H9 (cell line): ENCODE data around the gene ARHGEF10L. TPM values are rescaled to one million over a fixed set of nuclear protein-coding genes. Genes with fewer than 3 reads are reported as not detected.

ENCODE experiments used
- DNase-seq: peaks from one replicate; pipeline ENCODE4 v3.0.0-alpha.2; 2017
- H2AFZ ChIP-seq: one replicate; pipeline ENCODE4 v1.6.1; 2013; ENCODE audit warnings: mild to moderate bottlenecking, low read length, control low read depth, moderate library complexity
- H2AK5ac ChIP-seq: 2 replicates; pipeline ENCODE4 v1.6.1; 2013; ENCODE audit warnings: low read length, control low read depth, mixed read lengths; ENCODE audit not compliant: insufficient read length
- H2BK120ac ChIP-seq: one replicate; pipeline ENCODE4 v1.6.1; 2013; ENCODE audit warnings: low read depth, mild to moderate bottlenecking, low read length, control low read depth, inconsistent platforms; ENCODE audit not compliant: poor library complexity, severe bottlenecking
- H2BK12ac ChIP-seq: 2 replicates; pipeline ENCODE4 v1.6.1; 2013; ENCODE audit warnings: low read length, control low read depth, mixed read lengths, low read depth; ENCODE audit not compliant: insufficient read length
- H2BK15ac ChIP-seq: 2 replicates; pipeline ENCODE4 v1.6.1; 2013; ENCODE audit warnings: low read depth, low read length, control low read depth
- H2BK20ac ChIP-seq: one replicate; pipeline ENCODE4 v1.6.1; 2013; ENCODE audit warnings: low read depth, mild to moderate bottlenecking, low read length, control low read depth, inconsistent platforms; ENCODE audit not compliant: poor library complexity, severe bottlenecking
- H2BK5ac ChIP-seq: 2 replicates; pipeline ENCODE4 v1.6.1; 2013; ENCODE audit warnings: low read length, control low read depth, mixed read lengths; ENCODE audit not compliant: insufficient read length
- H3K14ac ChIP-seq: 2 replicates; pipeline ENCODE4 v1.6.1; 2013; ENCODE audit warnings: low read length, control low read depth; ENCODE audit not compliant: insufficient read depth
- H3K18ac ChIP-seq: 2 replicates; pipeline ENCODE4 v1.6.1; 2013; ENCODE audit warnings: low read depth, mild to moderate bottlenecking, mixed read lengths, low read length, control low read depth; ENCODE audit not compliant: insufficient read length
- H3K23ac ChIP-seq: 2 replicates; pipeline ENCODE4 v1.6.1; 2013; ENCODE audit warnings: low read length, control low read depth, mixed read lengths, low read depth; ENCODE audit not compliant: insufficient read length
- H3K23me2 ChIP-seq: 2 replicates; pipeline ENCODE4 v1.6.1; 2013; ENCODE audit warnings: low read depth, mild to moderate bottlenecking, mixed read lengths, low read length, control low read depth; ENCODE audit not compliant: insufficient read length, poor library complexity, severe bottlenecking
- H3K27ac ChIP-seq: 2 replicates; pipeline ENCODE4 v1.5.1; 2013; ENCODE audit warnings: low read length, control low read depth, mixed read lengths, low read depth; ENCODE audit not compliant: insufficient read length
- H3K27me3 ChIP-seq: 2 replicates; pipeline ENCODE4 v1.6.1; 2013; ENCODE audit warnings: low read length, control low read depth, inconsistent platforms; ENCODE audit not compliant: insufficient read depth
- H3K4ac ChIP-seq: 2 replicates; pipeline ENCODE4 v1.6.1; 2013; ENCODE audit warnings: low read depth, mild to moderate bottlenecking, control low read depth, inconsistent platforms, low read length, moderate library complexity
- H3K4me1 ChIP-seq: 2 replicates; pipeline ENCODE4 v1.6.1; 2013; ENCODE audit warnings: low read length, control low read depth, inconsistent platforms; ENCODE audit not compliant: insufficient read depth
- H3K4me2 ChIP-seq: 2 replicates; pipeline ENCODE4 v1.6.1; 2013; ENCODE audit warnings: low read length, control low read depth, mixed read lengths; ENCODE audit not compliant: insufficient read length, insufficient read depth
- H3K56ac ChIP-seq: 2 replicates; pipeline ENCODE4 v1.6.1; 2013; ENCODE audit warnings: low read depth, mild to moderate bottlenecking, mixed read lengths, low read length, control low read depth; ENCODE audit not compliant: insufficient read length
- H3K79me1 ChIP-seq: 2 replicates; pipeline ENCODE4 v1.6.1; 2013; ENCODE audit warnings: low read depth, mild to moderate bottlenecking, moderate library complexity, low read length, control low read depth, inconsistent platforms; ENCODE audit not compliant: insufficient read depth, poor library complexity, severe bottlenecking
- H3K79me2 ChIP-seq: 2 replicates; pipeline ENCODE4 v1.6.1; 2013; ENCODE audit warnings: low read length, control low read depth, inconsistent platforms; ENCODE audit not compliant: insufficient read depth
- H3K9ac ChIP-seq: 2 replicates; pipeline ENCODE4 v1.6.1; 2013; ENCODE audit warnings: low read length, control low read depth, mixed read lengths; ENCODE audit not compliant: insufficient read length; ENCODE audit errors: extremely low read depth
- H3K9me3 ChIP-seq: one replicate; pipeline ENCODE4 v1.6.1; 2013; ENCODE audit warnings: low read depth, low read length, inconsistent platforms; ENCODE audit not compliant: control insufficient read depth
- H3T11ph ChIP-seq: one replicate; pipeline ENCODE4 v1.6.1; 2013; ENCODE audit warnings: mild to moderate bottlenecking, low read length, control low read depth, inconsistent platforms
- H4K20me1 ChIP-seq: one replicate; pipeline ENCODE4 v1.6.1; 2013; ENCODE audit not compliant: control insufficient read depth, insufficient read length, insufficient read depth
- H4K5ac ChIP-seq: 2 replicates; pipeline ENCODE4 v1.6.1; 2013; ENCODE audit warnings: low read depth, mild to moderate bottlenecking, mixed read lengths, low read length, control low read depth; ENCODE audit not compliant: insufficient read length
- H4K8ac ChIP-seq: replicated peaks from 2 replicates; pipeline ENCODE4 v1.6.1; 2013; ENCODE audit warnings: low read length, control low read depth, mixed read lengths, low read depth; ENCODE audit not compliant: insufficient read length
- H4K91ac ChIP-seq: 2 replicates; pipeline ENCODE4 v1.6.1; 2013; ENCODE audit warnings: low read depth, mild to moderate bottlenecking, moderate library complexity, mixed read lengths, low read length, control low read depth; ENCODE audit not compliant: insufficient read length
- H3K27ac Mint-ChIP-seq, 3 experiments: 2 replicates in 2 of 3; 3 replicates in 1 of 3; pipeline ENCODE4 v1.8.0; 2020 to 2021; ENCODE audit warnings: mixed read lengths in 3 of 3, mild to moderate bottlenecking in 1 of 3, moderate library complexity in 1 of 3
- H3K27me3 Mint-ChIP-seq: 2 replicates; pipeline ENCODE4 v1.8.0; 2021; ENCODE audit warnings: low read depth, mild to moderate bottlenecking, moderate library complexity, mixed read lengths
- H3K36me3 Mint-ChIP-seq, 3 experiments: 2 replicates in 2 of 3; 3 replicates in 1 of 3; pipeline ENCODE4 v1.8.0; 2020 to 2021; ENCODE audit warnings: low read depth in 3 of 3, mixed read lengths in 3 of 3; ENCODE audit not compliant: insufficient read depth in 1 of 3
- H3K4me1 Mint-ChIP-seq, 2 experiments: 2 replicates each; pipeline ENCODE4 v1.8.0; 2020; ENCODE audit warnings: mixed read lengths in 2 of 2
- H3K4me3 Mint-ChIP-seq, 2 experiments: 2 replicates in 1 of 2; 3 replicates in 1 of 2; pipeline ENCODE4 v1.8.0; 2020 to 2021; ENCODE audit warnings: mild to moderate bottlenecking in 2 of 2, mixed read lengths in 2 of 2, moderate library complexity in 1 of 2
- H3K9me3 Mint-ChIP-seq, 2 experiments: 2 replicates in 1 of 2; 3 replicates in 1 of 2; pipeline ENCODE4 v1.8.0; 2020; ENCODE audit warnings: mild to moderate bottlenecking in 2 of 2, mixed read lengths in 2 of 2, moderate library complexity in 1 of 2
- WGBS: extraction: QIAGEN DNeasy Blood & Tissue Kit; methylation state at CpG from one replicate; pipeline ENCODE4 v1.1.7; 2013; ENCODE audit warnings: missing lambda C conversion rate, low lambda C conversion rate, mixed read lengths; ENCODE audit not compliant: insufficient read length; ENCODE audit errors: extremely low coverage; 5-methylcytosine and 5-hydroxymethylcytosine counted together
- total RNA-seq: library from RNA; stranded (reverse); gene quantifications from 2 replicates; pipeline ENCODE4 v1.2.1, GENCODE V29; 2021
- TF ChIP-seq, protein P1 (sequence below): fragments of 200-600 bp; sonication (generic); conservative IDR thresholded peaks from 3 replicates; pipeline ENCODE4 v1.8.0; 2021; ENCODE audit warnings: antibody characterized with exemption, mild to moderate bottlenecking

ARHGEF10L gene
- total RNA-seq, 1 experiment from 2014 or later: 20.2 TPM

DNA sequence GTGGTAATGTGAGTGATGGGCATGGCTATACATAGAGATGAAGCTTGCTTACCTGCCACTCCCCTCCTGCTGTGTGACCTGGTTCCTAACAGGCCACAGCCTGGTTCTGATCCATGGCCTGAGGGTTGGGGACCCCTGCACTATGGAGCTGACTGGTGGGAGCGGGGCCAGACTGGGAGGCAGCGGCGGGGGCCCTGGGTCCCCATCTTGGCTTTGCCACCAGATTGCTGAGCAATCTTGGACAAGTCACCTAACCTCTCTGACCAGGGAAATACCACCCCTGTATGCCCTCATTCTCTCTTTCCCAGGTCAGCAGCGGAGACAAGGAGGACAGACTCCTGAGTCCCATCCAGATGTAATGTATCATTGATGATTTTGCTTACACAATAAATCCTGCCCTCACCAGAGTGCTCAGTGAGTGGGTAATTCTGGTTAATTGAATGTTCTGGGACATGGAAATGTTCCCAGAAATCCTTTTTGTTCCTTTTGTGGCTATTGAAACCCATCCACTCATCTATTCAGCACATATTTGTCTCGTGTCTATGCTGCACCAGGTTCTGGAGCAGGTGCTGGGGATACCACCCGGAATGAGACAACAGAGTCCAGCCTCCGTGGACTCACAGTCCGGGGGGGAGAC lies 4.1 kb upstream of the ARHGEF10L start:
- Histone ChIP-seq H3K79me2 (no peaks in the 10 kb centered on the region), H2BK20ac (no peak overlapping the region), H4K20me1 (no peaks in the 10 kb centered on the region), H2BK5ac (no peak overlapping the region), H3K4me2 (no peak overlapping the region), H3K4ac (no peak overlapping the region), H4K91ac (no peak overlapping the region), H3K9ac (no peak overlapping the region), H3K18ac (no peak overlapping the region), H2BK15ac (no peak overlapping the region), H2BK120ac (no peak overlapping the region), H3K23me2 (peaks cover 9% of the 10 kb centered on the region), H3K27me3 (no peaks in the 10 kb centered on the region), H3K14ac (no peak overlapping the region), H3K9me3 (no peaks in the 10 kb centered on the region), H3K79me1 (no peaks in the 10 kb centered on the region), H4K5ac (no peak overlapping the region), H4K8ac (no peak overlapping the region), H3K23ac (no peak overlapping the region), H2BK12ac (no peak overlapping the region), H3K4me1 (peaks cover 6% of the 10 kb centered on the region; the same call in 1 of the 2 replicates), H2AK5ac (no peak overlapping the region), H3K56ac (no peak overlapping the region), H3K27ac (no peak overlapping the region), H2AFZ (no peak overlapping the region), H3T11ph (no peak overlapping the region)
- WGBS: no CpG with 5 or more reads among the region's 8 CpGs
- no peaks in the 10 kb centered on the region for H3K27me3 Mint-ChIP-seq
- peaks cover 2 to 3% of the 10 kb centered on the region in 2 experiments; a peak in 3 of 5 replicates for H3K9me3 Mint-ChIP-seq
- no peak overlapping the region for H3K4me3 Mint-ChIP-seq
- no peaks in the 10 kb centered on the region; a peak in 2 of 7 replicates for H3K36me3 Mint-ChIP-seq
- no peak for DNase-seq
- peaks cover 37 to 50% of the 10 kb centered on the region in 2 experiments for H3K4me1 Mint-ChIP-seq
- TF ChIP-seq, protein P1, sequence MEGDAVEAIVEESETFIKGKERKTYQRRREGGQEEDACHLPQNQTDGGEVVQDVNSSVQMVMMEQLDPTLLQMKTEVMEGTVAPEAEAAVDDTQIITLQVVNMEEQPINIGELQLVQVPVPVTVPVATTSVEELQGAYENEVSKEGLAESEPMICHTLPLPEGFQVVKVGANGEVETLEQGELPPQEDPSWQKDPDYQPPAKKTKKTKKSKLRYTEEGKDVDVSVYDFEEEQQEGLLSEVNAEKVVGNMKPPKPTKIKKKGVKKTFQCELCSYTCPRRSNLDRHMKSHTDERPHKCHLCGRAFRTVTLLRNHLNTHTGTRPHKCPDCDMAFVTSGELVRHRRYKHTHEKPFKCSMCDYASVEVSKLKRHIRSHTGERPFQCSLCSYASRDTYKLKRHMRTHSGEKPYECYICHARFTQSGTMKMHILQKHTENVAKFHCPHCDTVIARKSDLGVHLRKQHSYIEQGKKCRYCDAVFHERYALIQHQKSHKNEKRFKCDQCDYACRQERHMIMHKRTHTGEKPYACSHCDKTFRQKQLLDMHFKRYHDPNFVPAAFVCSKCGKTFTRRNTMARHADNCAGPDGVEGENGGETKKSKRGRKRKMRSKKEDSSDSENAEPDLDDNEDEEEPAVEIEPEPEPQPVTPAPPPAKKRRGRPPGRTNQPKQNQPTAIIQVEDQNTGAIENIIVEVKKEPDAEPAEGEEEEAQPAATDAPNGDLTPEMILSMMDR: no peak
- H3K27ac Mint-ChIP-seq: peak overlapping the region in 1 of 3 experiments; percentile 68; a peak in 2 of 7 replicates
